Nucleus accumbens (tissue), 56 donors: ENCODE results near the gene ZNF445.
"Not testable (repeated sequence)": the region's sequence is repeated elsewhere in the genome, so short reads cannot be mapped to it uniquely, and the experiment has no call there.

Experiments
- DNase-seq, 56 donors: peaks; one replicate each; lab custom pipeline; 2025; lab: John Stamatoyannopoulos, UW

Gene ZNF445

DNA sequence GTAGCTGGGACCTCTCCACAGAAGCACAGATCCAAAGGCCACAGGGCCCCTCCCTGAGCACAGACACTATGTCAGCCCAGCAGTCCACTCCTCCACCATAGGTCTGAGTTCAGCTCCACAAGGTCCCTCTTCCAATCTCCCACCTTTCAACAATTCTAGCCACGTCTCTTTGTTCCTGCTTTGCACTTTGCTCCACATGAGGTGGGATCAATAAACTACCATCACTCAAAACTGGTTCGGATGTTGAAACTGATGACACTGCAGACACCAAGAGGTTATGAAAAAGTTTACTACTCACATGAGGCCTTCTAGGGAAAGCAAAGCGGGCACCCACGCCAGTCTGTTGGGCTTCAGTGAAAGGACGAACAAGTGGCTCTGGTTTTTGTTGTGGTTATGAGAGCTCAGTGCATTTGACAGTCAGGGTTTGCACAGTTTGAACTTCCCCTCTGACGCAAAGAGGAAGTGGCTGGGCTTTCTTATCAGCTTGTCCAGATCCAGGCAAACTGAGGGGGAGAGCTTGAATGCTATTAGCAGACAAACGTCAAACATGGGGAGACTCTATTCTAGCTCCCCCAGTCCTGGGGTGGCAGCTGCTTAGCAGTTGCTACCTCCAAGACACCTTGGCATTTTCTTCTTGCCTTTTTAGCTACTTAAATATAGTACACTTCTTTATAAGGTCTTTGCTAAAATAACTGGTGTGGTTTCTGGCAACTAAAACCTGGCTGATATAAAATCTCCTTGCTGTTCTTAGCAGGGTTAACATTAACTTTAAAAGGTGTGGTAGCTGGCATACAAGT lies 37.8 kb downstream of the ZNF445 start:
- peak in 21 of 56 donors; percentile 2 to 42 (median 10) for DNase-seq

- no peak for DNase-seq
These were observed 39.7 kb downstream of the ZNF445 start for GRCh38 chr3:44437800-44438199.

DNA sequence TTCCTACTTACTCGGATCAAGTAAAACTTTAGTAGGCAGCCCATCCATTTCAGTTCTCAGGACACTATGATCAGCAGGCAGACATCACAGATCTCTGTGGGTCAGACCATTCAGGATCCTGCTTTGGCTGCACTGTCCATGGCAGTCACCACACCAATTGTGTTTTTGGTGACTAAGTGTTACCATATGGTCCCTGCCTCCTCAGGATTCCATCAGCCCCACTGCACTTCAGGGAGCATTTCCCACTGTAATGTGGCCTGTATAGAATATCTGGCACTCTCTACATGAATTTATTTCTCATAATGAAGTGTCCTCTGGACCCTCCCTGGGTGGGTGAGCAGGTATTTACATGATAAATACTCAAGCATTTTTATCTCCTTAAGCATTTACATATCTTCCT lies 41.3 kb downstream of the ZNF445 start:
- no peak for DNase-seq

DNA sequence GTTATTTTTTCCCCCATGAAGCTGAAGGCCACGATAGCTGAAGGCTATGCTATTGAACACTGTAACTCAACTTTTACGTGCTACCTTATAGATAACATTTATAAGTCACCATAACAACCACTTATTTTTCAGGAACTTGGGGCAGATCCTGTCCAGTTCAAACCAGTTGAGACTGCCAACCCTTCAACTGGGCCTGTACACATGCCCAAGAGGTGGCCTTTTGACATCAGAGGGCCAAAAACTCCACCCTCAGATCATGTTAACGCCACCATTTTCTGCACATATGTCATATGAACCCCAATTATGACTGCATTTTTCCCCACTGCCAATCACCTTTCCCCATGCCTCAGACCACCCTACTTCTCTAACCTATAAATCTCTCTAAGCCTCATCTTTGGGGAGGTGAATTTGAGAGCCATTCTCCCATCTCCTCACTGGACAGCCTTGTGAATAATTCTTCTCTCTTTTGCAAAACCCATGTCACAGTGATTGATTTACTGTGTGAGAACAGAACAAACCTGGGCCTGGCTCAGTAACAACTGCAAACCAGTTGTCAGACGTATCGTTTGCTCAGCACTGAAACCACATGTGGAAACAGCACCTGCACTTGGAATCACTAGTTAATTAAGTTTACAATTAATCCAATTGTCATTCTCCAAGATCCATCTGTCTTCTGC lies 42.5 kb downstream of the ZNF445 start:
- DNase-seq = no peak

GRCh38 chr3:44430466-44430865 lies 47.0 kb downstream of the ZNF445 start:
- no peak for DNase-seq

DNA sequence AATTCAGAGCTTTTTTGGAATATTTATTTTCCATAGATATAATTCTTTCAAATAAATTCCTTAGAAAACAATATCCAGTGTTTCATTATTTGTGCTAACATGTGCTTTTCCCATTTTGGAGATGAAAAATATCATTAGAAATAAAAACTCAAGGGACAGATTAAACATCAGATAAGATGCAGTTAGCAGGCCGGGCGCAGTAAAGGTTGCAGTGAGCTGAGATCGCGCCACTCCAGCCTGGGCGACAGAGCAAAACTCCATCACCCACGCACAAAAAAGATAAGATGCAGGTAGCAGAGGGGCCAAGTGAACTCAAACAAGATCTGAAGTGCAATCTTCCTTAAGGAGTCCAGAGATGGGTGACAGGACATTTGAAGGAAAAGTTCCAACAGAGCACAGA lies 48.0 kb downstream of the ZNF445 start:
- no peak for DNase-seq

DNA sequence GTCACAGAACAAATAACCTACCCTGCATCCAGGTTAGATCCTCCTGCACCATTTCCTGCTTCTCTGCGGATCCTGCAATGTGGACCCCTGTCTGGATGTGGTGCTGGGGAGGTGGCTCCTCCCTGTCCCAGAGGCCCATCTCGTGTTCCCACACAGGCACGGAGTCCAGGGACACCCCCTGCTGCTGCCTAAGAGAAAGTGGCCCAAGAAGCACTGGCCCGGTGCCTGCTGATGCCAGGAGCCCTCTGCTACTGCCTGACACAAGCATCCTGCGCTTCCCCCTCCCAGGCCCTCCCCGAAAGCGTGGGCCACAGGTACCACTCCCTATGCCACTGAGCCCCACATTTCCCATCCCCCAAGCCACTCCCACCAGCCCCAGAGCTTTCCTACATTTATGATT lies 48.6 kb downstream of the ZNF445 start:
- DNase-seq = no peak

DNA sequence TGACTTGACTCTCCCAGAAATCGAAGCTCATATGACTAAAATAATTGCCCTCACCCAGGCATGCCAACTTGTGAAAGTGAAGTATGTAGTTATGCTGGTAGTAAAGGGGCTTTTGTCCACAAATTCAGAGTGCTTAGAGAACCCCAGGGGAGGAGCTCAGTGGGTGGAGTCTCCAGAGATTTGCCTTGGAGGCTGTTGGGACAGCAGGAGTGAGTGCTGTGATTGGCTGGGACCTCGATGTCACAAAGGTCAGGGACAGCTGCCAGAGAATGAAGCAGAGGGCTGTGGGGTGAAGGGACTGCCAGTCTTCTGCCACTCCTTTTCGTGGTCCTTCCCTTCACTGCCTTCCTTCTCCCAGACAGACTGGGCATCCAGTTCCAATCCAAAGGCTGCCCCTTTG lies 49.8 kb downstream of the ZNF445 start:
- no peak for DNase-seq

DNA sequence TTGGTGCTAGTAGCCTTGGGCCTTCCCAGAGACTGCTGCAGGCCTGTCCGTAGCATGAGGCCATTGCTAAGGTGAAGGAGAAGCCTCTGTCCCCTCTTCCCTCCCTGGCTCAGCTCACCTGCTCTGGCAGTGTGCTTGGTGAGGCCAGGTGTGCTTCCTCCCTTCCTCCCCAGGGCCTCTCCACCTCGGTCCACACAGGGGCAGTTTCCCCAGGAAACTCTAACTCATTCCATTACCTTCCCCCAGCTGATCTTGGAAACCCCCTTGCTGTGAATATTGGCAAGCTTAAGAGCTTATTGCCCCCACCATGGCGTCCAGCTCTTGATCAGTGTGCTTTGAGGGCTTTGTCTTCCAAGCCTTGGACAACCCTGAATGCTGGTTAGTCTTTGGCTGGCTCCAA lies 52.7 kb downstream of the ZNF445 start:
- no peak for DNase-seq

DNA sequence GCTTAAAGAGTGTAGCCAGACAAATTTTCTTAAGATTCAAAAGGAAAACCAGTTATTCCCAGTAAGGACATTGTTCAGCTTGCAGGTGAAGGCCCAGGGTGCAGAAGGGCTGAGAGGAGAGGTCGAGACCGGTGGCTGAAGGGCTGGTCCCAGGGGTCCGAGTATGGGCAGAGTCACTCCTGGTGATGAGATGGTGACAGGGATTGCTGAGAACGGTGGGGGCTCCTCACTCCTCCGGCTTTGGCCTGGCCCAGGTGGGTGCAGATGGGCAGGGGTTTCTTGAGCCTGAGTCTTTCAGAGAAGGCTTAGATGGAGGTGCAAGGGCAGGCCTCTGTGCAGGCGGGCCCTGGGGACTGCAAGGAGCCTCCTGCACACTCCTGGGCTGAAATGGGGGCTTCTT lies 56.2 kb downstream of the ZNF445 start:
- DNase-seq = no peak

GRCh38 chr3:44420676-44421075 lies 56.8 kb downstream of the ZNF445 start:
- no peak for DNase-seq

GRCh38 chr3:44419923-44420650 lies 57.4 kb downstream of the ZNF445 start:
- DNase-seq = no peak

DNA sequence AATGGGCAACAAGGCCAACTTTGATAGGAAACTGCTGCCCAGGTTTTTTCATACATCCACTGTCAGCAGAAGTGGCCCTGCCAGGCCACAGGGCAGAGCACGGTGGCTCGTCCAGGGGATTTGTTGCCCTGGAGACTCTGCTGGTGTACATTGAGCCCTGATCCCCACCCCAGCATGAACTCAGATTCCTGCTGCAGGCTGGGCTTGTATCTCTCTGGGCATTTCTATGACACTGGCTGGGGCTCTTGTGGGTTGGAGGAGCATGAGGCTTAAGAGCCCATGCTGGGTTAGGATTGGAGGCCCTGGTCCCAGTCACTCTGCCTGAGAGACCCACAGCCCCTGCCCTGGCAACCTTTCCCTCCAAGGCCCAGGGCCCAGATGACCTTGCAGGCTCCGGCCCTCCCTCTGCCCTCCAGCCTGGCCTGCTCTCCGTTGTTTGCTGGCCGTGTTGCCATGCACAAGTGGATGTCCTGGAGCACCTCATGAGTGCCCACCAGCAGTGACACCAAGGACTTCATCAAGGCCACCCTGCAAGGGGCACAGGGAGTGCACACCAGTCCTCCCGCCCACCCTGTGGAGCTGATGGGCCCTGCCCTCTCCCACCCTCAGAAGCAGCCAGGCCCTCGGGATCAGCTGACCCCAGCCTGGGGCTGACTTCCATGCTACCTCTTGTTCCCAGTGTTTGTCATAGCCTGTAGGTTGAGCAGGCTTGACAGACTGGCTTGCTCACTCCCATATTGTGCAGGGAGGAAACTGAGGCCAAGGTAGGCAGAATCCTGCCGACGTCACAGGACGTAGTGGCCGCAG lies 58.2 kb downstream of the ZNF445 start:
- no peak for DNase-seq

GRCh38 chr3:44418549-44418948 lies 58.9 kb downstream of the ZNF445 start:
- DNase-seq = no peak

GRCh38 chr3:44418118-44418517 lies 59.4 kb downstream of the ZNF445 start:
- DNase-seq = not testable (repeated sequence)

DNA sequence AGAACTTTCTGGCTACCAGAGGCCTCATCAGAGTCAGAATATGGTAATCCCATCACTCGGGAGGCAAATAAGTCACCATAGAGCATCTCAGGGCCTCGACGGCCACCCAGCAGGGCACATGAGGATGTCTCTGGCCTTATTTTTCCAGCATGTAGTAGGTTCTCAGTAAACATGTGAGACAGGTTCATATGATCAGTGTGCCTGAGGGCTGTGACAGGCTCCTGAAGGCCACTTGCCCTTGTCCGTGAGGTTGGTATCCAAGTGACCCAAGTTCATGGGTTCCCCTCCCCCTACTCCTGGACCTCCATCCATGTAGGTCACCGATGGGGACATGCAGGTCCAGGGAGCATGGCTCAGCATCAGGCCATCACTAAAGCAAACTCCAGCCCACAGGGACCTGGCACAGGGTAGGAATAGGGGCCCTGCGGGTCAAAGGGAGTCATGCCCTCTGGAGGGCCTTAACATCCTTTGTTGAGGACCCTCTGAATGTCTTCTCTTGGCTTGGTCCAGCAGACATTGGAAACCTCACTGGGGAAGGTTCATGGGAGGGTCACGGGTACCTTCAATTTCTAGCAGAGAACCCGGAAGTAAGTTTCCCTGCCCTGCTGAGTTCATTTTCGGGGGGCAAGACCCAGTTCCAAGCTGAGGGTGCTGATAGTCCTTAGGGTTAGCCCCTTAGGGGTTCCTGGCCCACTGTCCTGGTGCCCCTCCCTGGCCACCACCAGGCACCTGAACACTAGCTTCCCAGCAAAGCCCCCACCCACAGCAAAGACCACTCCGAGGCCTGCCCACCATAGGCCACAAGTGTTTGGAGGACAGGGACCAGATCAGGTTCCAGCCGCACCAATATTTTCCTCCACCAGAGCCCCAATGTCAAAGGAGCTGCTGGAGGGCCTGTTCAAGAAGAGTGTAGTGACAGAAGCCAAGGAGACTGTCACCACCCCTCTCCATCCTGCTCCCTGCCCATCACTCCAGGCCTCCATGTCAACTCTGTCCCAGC lies 61.1 kb downstream of the ZNF445 start:
- no peak for DNase-seq

GRCh38 chr3:44415421-44415820 lies 62.0 kb downstream of the ZNF445 start:
- DNase-seq = no peak

- DNase-seq = no peak
These were observed 62.9 kb downstream of the ZNF445 start for GRCh38 chr3:44414517-44415090.

DNA sequence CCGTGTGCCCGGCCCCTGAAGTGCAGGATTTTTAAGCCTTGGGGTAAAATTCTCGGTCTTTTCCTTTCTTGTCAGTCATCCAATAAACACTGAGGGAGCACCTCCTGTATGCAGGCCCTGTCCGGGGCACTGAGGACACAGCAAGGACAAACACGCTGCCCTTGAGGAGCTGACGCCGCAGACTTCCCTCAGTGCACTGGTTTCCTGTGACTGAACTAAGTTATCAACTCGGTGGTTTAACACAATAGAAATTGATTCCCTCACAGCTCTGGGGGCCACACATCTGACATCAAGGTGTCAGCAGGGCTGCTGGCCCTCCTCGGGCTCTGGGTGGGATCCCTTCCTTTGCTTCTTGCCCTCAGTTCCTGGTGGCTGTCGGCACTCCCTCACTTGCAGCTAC lies 65.1 kb downstream of the ZNF445 start:
- no peak for DNase-seq
